Measurements from ENCODE around the gene GATD1. TPM values are rescaled to one million over a fixed set of nuclear protein-coding genes. Genes with fewer than 3 reads are reported as not detected.

The GATD1 gene, protein sequence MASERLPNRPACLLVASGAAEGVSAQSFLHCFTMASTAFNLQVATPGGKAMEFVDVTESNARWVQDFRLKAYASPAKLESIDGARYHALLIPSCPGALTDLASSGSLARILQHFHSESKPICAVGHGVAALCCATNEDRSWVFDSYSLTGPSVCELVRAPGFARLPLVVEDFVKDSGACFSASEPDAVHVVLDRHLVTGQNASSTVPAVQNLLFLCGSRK
- 10 to 100 TPM; 33.0 to 38.8 TPM for total RNA-seq
- long read RNA-seq, donor 1, partial matches to known transcripts: 0 of 3 reads
- long read RNA-seq, donor 1, other reads (novel, unspliced or antisense): 3 of 3 reads
- long read RNA-seq, donor 2, partial matches to known transcripts: 3 of 7 reads
- long read RNA-seq, donor 2, other reads (novel, unspliced or antisense): 2 of 7 reads

DNA sequence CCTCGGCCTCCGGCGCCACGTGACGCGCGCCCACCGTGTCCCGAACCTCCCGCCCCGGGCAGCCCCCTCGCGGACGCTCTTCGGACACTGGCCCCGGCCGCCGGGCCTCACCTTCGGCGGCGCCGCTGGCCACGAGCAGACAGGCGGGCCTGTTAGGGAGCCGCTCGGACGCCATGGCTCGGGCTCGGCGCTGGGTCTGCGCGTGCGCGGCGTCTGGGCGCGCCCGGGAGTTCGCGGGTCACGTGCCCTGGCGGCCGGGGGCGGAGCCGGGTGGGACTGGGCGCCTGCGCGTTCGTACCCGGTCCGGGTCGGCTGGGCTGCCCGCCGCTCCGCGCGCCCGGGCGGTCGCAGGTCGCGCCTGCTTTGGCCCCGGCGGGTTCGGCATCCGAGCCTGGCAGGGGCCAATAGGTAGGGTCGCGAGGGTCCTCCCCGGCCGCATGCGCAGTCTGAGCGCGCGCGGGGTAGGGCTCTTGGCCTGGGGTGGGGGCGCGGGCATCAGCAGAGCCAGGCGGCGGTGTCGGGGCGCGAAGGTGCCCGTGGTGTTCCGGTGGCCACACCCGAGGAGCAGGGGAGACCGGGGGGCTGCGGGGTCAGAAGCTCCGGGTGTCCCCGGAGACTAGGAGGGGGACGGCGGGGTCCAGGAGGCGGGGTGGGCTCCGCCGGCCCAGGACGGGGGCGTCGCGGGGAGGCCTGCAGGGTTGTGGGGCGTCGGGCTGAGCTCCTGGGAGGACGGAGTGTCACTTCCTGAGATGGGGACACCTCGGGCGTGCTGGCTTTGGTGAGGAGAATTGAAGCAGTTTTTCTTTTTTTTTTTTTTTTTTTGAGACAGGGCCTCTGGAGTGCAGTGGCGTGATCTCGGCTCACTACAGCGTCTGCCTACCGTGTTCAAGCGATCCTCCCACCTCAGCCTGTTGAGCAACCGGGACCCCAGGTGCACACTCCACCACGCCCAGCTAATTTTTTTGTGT, at the start of gene GATD1:
GATD1 (minus strand) TSS at position 200 of the 968 bp plus-strand sequence; CDS start at position 175, 25 bp downstream.
- intact Hi-C loops (cut with DNase I): no loop called here
- peak; percentile 98 for DNase-seq (ENCODE audit: low spot score)

- intact Hi-C loops (cut with DNase I): no loop called here
- no peak for DNase-seq (ENCODE audit: low spot score)
These were observed 49.5 kb upstream of the GATD1 start for GRCh38 chr11:826836-827145.

DNA sequence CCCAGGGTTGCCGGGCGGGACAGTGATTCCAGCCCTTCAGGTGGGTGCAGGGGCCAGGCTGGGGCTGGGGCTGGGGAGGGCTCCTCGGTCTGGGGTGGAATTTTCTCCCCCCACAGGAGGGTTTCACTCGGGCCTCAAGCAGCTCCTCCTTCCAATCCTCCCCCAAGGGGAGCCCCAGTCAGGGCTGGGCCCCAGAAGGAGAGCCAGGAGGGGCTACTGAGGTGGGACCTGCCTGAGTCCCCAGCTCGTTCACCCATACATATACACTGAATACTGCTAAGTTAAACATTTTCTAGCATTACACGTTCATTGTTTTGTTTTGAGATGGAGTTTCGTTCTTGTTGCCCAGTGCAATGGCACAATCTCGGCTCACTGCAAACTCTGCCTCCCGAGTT, 48.9 kb upstream of the GATD1 start:
- intact Hi-C loops (cut with DNase I): no loop called here
- DNase-seq (ENCODE audit: low spot score): no peak

DNA sequence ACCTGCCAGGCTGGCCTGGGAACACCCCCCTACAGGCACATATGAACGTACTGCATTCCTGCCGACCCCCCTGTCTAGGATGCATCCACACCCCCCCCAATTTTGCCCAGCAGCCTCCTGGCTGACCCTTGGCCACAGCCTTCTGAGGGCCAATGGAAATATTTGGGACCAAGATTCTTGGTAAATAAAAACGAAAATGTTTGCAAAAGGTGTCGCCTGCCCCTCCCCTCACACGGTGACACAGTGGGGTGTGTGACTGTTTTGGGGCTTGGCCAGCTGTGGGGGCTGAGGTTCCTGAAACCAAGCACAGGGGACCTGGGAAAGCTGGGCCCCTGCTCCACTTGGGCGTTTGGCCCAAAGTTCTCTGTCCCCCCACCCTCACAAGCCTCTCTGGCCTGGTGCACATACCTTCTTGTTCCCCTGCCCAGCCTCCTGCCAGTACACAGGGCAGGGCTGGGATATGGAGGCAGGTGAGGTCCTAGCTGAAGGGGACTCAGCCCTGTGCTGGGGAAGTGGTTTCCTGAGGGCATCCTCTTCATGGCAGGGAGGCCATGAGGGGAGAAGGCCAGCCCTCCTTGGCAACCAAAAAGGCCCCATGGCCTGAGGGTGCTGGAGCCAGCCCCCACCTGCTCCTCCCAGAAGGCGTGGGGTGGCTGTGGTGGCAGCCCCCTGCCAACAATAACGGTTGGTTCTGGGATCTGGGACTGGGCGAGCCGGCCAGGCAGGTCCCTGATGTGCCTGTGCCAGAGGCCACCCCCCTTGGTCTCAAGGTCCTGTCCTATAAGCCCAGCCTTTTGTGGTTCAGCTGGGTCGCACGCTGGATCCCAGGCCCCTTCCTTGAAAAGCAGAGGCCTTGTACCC, 48.3 kb upstream of the GATD1 start:
- DNase-seq (ENCODE audit: low spot score): peak; percentile 78
- intact Hi-C loops (cut with DNase I): no loop called here

DNA sequence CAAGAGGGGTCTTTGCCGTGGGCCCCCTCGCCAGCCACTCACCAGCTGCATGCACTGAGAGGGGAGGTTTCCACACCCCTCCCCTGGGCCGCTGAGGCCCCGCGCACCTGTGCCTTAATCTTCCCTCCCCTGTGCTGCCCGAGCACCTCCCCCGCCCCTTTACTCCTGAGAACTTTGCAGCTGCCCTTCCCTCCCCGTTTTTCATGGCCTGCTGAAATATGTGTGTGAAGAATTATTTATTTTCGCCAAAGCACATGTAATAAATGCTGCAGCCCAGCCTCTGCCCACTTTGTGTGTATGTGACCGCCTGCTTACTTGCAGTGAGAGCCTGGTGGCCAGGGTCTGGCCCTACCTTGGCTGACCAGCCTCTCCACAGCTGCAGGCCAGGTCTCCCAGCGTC, 47.7 kb upstream of the GATD1 start:
- intact Hi-C loops (cut with DNase I): no loop called here
- no peak for DNase-seq (ENCODE audit: low spot score)

GRCh38 chr11:824292-824880, 47.1 kb upstream of the GATD1 start:
- DNase-seq (ENCODE audit: low spot score): no peak
- intact Hi-C loops (cut with DNase I): no loop called here

DNA sequence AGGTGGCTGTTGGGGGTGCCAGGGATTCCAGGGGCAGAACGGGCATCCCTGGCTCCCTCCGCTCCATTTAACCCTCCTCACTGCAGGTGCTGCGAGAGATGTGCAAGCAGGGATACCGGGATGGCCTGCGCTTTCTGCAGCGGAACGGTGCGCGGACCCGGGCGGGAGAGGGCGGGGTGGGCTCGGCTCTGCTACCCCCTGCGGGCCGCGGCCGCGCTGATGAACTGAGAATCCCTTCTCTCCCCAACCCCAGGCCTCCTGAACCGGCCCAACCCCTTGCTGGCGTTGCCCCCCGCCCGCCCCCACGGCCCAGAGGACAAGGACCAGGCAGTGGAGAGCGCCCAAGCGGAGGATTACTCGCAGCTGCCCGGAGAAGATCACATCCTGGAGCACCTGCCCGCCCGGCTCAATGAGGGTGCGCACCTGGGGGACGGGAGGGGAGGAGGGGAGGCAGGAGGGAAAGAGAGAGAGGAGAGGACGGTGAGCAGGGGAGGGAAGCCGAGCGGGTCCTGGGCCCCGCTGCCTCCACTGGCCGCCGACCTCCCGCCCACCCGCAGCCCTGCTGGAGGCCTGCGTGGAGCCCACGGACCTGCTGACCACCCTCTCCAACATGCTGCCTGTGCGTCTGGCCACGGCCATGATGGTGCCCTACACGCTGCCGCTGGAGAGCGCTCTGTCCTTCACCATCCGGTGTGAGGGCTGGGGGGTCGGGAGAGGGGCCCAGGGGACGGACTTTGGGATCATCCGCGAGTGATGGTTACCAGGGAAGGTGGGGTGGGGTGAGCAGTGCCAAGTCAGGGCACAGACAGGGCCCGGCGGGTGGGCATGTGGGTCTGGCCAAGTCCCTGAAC, 46.4 kb upstream of the GATD1 start:
- intact Hi-C loops (cut with DNase I): no loop called here
- no peak for DNase-seq (ENCODE audit: low spot score)

- peak; percentile 91 for DNase-seq (ENCODE audit: low spot score)
- intact Hi-C loops (cut with DNase I): no loop called here
These were observed 44.5 kb upstream of the GATD1 start for GRCh38 chr11:821512-822371.

DNA sequence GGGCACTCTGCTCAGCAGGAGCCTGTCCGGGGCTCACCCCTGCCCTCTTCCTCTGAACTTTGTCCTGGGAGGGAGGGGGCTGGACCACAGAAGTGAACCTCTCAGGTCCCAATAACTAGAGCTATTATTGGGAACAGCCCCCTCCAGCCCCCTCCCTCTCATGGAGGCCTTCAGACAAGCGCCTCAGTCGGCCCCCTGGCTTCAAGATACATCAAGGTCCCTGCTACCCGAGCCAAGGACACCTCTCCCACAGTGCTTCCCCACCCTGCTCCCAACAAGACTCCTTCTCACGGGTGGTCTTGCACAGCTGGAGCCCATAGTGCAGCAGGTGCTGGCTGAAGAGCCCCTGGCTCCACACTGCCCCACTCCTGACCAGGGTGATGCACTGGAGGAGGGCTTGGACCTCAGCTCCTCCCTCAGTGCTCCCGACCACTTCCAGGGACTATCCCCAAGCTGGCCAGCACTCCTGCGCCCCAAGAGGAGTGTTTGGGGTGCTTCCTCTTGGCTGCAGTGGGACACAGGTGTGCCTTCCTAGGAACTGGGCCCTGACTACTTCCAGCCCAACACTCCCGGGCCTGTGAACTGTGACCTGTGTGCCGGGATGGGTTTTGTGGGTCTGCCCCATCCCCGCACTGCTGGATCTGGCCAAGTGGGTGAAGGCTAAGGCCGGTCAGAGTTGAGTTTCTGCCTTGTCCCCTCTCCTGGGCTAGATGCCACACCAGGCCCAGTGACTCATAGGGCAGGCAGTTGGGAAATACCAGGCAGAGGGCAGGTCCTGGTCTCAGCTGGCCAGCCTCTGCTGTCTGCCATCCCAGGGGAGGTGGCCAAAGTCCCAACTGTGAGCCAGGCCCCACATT, 43.6 kb upstream of the GATD1 start:
- peak; percentile 93 for DNase-seq (ENCODE audit: low spot score)

GRCh38 chr11:819943-820649, 42.8 kb upstream of the GATD1 start:
- intact Hi-C loops (cut with DNase I): loop anchor here in 1 of 2 donors (5.0 kb wide), 1 partner anchor 1007 kb away; no protein-coding TSS in a partner anchor
- peak; percentile 96 for DNase-seq (ENCODE audit: low spot score)

More for the DNA sequence above, 43.6 kb upstream of the GATD1 start:
- intact Hi-C loops (cut with DNase I): no loop called here

DNA sequence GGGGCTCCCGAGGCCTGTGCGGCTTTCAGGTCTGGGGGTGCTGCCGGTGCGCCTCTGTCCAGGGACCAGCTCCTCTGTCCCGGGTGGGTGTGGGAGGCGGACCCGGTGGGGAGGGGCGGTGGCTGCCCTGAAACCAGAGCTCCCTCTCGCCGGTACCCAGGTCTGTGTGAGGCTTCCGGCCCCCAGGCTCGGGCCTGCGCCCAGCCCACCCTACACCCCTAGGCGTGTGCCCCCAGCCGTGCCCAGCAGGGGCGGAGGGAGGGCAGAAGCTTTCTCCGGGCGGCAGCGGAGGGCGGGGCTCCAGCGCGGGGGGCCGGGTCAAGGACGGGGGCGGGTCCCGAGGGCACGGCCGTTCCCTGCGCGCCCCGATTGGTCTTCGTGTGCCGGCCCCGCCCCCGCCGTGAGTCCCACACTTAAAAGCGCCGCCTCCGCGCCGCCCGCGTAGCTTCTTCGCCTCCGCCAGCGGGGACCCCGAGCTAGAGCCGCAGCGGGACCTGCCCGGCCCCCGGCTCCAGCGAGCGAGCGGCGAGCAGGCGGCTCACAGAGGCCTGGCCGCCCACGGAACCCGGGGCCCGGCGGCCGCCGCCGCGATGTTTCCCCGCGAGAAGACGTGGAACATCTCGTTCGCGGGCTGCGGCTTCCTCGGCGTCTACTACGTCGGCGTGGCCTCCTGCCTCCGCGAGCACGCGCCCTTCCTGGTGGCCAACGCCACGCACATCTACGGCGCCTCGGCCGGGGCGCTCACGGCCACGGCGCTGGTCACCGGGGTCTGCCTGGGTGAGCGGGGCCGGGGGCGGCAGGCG, 42.0 kb upstream of the GATD1 start:
- DNase-seq (ENCODE audit: low spot score): peak; percentile 97
- intact Hi-C loops (cut with DNase I): loop anchor here in 1 of 2 donors (5.0 kb wide), 1 partner anchor 1008 kb away; no protein-coding TSS in a partner anchor

GRCh38 chr11:818396-819128, 41.3 kb upstream of the GATD1 start, which contains the start of gene PNPLA2:
Gene PNPLA2 (plus strand): TSS chr11:818914. CDS start chr11:819719, 805 bp downstream.
- intact Hi-C loops (cut with DNase I): loop anchor here in 1 of 2 donors (5.0 kb wide), 1 partner anchor 1009 kb away; no protein-coding TSS in a partner anchor
- DNase-seq (ENCODE audit: low spot score): peak; percentile 85

DNA sequence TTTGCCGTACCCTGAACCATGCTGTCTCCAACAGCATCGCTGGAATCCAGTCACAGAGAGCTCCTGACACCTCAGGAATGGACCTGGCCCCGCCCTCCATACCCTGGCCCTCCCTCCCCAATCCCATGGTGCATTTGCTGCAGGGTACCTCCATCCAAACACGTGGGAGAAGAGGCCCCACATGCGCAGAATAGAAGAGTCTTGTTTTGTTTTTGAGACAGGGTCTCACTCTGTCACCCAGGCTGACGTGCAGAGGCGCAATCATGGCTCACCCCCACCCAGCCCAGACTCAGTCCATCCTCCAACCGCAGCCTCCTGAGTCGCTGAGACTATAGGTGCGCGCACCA, 39.1 kb upstream of the GATD1 start:
- no peak for DNase-seq (ENCODE audit: low spot score)
- intact Hi-C loops (cut with DNase I): loop anchor here in 1 of 2 donors (5.0 kb wide), 1 partner anchor 1011 kb away; no protein-coding TSS in a partner anchor
